OCI-LY3 (cell line): ENCODE measurements around the gene CARD14.

Source experiments
- EZH2phosphoT487 ChIP-seq: fragments of 200-600 bp; shearing (Covaris generic); IDR thresholded peaks from 2 replicates; pipeline ENCODE4 v1.6.1; 2018; ENCODE audit warnings: antibody characterized with exemption, mixed run types, low read depth
- TF ChIP-seq, protein P1 (sequence below): fragments of 200-600, 300-600 bp; sonication (generic); IDR thresholded peaks from 2 replicates; pipeline ENCODE4 v1.5.1; 2014; ENCODE audit warnings: antibody characterized with exemption, low read length, low read depth

DNA sequence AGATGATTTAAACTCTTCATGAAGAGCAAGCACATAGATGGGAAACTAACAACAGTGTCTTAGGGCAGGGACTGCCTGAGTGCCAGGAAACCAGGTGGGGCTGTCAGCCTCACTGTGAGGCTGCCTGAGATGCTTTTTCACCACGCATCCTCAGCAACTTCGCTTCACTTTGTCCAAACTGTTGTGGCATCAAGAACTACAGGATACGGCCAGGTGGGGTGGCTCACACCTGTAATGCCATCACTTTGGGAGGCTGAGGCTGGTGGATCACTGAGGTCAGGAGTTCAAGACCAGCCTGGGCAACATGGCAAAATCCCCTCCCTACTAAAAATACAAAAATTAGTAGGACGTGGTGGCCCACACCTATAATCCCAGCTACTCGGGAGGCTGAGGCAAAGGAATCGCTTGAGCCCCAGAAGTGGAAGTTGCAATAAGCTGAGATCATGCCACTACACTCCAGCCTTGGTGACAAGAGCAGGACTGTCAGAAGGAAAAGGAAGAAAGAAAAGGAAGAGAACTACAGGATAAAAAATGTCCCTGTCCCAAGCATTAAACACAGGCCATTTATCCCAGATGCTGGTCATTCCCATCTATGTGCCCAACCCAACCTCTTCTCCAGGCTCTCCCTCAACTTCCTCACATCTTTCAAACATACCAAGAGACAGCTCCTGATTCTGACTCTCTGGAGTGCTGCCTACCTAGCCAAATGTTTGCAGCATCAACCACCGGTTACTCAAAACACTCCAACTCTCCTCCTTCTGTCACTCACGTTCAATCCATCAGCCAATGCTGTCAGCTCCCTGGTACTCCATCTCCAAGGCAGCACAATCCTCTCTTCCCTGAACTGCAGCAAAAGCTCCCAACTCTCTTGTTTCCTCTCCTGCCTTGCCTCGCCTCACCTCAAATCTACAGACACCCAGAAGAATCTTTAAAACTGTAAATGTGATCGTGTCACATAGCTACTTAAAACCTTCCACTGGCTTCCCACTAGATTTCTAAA is 24.5 kb upstream of the CARD14 start:
- TF ChIP-seq, protein P1, sequence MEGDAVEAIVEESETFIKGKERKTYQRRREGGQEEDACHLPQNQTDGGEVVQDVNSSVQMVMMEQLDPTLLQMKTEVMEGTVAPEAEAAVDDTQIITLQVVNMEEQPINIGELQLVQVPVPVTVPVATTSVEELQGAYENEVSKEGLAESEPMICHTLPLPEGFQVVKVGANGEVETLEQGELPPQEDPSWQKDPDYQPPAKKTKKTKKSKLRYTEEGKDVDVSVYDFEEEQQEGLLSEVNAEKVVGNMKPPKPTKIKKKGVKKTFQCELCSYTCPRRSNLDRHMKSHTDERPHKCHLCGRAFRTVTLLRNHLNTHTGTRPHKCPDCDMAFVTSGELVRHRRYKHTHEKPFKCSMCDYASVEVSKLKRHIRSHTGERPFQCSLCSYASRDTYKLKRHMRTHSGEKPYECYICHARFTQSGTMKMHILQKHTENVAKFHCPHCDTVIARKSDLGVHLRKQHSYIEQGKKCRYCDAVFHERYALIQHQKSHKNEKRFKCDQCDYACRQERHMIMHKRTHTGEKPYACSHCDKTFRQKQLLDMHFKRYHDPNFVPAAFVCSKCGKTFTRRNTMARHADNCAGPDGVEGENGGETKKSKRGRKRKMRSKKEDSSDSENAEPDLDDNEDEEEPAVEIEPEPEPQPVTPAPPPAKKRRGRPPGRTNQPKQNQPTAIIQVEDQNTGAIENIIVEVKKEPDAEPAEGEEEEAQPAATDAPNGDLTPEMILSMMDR = no peak
- no peak for TF ChIP-seq EZH2phosphoT487
